Activated T-cell treated with anti-CD3 and anti-CD28 coated beads, Interleukin-2, amount 50 U/mL, for 24 hours (primary cell): ENCODE measurements around the gene ST6GALNAC5.
A peak's percentile ranks its signal among the peaks of the same experiment; 100 is the strongest.
"Not testable (repeated sequence)": the region's sequence is repeated elsewhere in the genome, so short reads cannot be mapped to it uniquely, and the experiment has no call there.

Experiments used
- DNase-seq: peaks from one replicate; pipeline ENCODE4 v3.0.0-alpha.2; 2020
- H3K27ac Mint-ChIP-seq: 2 replicates; pipeline ENCODE4 v1.8.0; 2020; ENCODE audit warnings: mild to moderate bottlenecking, mixed read lengths
- H3K27me3 Mint-ChIP-seq: 2 replicates; pipeline ENCODE4 v1.8.0; 2020; ENCODE audit warnings: mixed read lengths
- H3K36me3 Mint-ChIP-seq: 2 replicates; pipeline ENCODE4 v1.8.0; 2020; ENCODE audit warnings: low read depth, mixed read lengths
- H3K4me1 Mint-ChIP-seq: 2 replicates; pipeline ENCODE4 v1.8.0; 2020; ENCODE audit warnings: low read depth, mixed read lengths
- H3K4me3 Mint-ChIP-seq: 2 replicates; pipeline ENCODE4 v1.8.0; 2020; ENCODE audit warnings: mild to moderate bottlenecking, moderate library complexity, mixed read lengths
- H3K9me3 Mint-ChIP-seq: 2 replicates; pipeline ENCODE4 v1.8.0; 2020; ENCODE audit warnings: mixed read lengths

ST6GALNAC5 gene

DNA sequence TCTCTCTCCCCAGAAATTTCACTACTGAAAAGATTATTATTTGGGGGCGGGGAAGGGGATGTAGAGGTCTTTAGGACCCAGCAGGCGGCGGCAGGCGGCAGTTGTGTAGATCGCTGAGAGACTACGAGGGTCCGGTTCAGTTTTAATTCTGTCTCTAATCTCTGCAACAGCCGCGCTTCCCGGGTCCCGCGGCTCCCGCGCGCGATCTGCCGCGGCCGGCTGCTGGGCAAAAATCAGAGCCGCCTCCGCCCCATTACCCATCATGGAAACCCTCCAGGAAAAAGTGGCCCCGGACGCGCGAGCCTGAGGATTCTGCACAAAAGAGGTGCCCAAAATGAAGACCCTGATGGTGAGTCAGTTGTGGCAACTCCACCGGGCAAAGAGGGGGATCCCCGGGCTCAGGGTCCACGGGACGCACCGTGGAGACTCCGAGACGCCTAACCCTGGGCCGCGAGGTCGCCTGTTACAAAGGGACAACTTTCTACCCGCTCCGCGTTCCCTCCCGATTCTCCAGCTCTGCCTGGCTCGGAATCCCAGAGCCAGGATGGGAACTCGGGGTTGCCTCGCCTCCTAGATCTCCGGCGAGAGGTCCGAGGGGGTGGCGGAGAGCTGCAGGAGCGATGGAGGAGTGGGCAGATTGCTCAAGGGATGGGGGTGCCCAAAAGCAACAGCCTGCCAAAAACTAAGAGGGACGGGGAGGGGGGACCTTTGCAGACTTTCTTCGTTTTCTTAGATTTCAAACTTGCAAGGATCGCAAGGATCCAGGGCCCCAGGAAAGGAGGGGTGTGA lies at the start of gene ST6GALNAC5:
Gene ST6GALNAC5 (plus strand): TSS at position 139 of the 789 bp plus-strand sequence.
- peak within 1 kb of the TSS; percentile 74 for H3K4me3 Mint-ChIP-seq
- peaks cover 11% of the 10 kb centered on the region for H3K4me1 Mint-ChIP-seq
- H3K27ac Mint-ChIP-seq: no peak within 1 kb of the TSS
- H3K27me3 Mint-ChIP-seq: peaks cover 76% of the 10 kb centered on the region
- DNase-seq: peak; percentile 34
- no peaks in the 10 kb centered on the region for H3K9me3 Mint-ChIP-seq
- no peaks in the 10 kb centered on the region for H3K36me3 Mint-ChIP-seq

DNA sequence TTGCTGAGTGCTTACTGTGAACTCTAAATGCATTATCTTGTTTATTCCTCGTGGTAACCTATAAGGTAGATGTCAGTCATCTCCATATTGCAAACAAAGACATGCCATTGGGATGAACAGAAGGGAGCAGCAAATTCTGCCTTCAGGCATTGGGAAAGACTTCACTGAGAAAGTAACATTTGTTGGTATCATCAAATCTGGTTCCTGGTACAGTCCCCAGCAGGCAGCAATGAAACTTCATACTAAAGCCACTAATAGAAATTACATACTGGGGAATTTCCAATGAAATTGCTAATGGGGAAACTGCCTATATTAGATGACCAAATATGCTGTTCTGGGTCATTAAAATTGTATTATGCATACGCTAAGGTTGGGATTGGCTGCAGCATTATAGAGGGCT lies 47.3 kb upstream of the ST6GALNAC5 start:
- DNase-seq: no peak
- Mint-ChIP-seq H3K36me3 (no peaks in the 10 kb centered on the region), H3K27ac (no peak overlapping the region), H3K9me3 (no peaks in the 10 kb centered on the region), H3K4me3 (no peak overlapping the region), H3K4me1 (no peaks in the 10 kb centered on the region), H3K27me3 (peaks cover 16% of the 10 kb centered on the region)

DNA sequence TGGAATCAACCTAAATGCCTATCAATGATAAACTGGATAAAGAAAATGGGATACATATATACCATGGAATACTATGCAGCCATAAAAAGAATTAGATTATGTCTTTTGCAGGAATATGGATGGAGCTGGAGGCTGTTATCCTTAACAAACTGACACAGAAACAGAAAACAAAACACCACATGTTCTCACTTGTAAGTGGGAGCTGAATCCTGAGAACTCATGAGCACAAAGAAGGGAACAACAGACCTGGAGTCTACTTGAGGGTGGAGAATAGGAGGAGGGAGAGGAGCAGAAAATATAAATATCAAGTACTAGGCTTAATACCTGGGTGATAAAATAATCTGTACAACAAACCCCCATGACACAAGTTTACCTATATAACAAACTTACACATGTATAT lies 44.3 kb upstream of the ST6GALNAC5 start:
- H3K4me1 Mint-ChIP-seq, H3K36me3 Mint-ChIP-seq, H3K9me3 Mint-ChIP-seq, DNase-seq, H3K4me3 Mint-ChIP-seq, H3K27ac Mint-ChIP-seq: not testable (repeated sequence)
- peaks cover 16% of the 10 kb centered on the region for H3K27me3 Mint-ChIP-seq

DNA sequence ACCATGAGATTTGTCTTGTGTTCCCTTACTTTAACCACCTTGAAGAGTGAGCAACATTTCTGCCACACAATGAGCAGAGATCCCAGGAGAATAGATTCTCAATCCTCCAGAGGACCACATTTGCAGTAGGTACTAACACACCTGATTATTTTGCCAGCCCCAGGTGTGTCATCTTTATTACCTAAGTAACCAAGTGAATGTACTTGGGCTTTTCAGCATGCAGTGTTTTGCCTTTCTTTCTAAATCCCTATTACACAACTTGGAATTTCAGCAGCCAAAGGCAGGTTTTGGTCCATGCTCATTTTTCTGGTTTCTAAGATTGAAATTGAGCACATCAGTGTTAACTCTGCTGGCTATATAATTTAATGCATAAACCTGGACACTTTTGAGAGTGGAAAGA lies 43.2 kb upstream of the ST6GALNAC5 start:
- no peak overlapping the region for H3K4me3 Mint-ChIP-seq
- H3K9me3 Mint-ChIP-seq: no peaks in the 10 kb centered on the region
- H3K4me1 Mint-ChIP-seq: no peaks in the 10 kb centered on the region
- DNase-seq: no peak
- no peak overlapping the region for H3K27ac Mint-ChIP-seq
- H3K36me3 Mint-ChIP-seq: no peaks in the 10 kb centered on the region
- peaks cover 16% of the 10 kb centered on the region for H3K27me3 Mint-ChIP-seq

DNA sequence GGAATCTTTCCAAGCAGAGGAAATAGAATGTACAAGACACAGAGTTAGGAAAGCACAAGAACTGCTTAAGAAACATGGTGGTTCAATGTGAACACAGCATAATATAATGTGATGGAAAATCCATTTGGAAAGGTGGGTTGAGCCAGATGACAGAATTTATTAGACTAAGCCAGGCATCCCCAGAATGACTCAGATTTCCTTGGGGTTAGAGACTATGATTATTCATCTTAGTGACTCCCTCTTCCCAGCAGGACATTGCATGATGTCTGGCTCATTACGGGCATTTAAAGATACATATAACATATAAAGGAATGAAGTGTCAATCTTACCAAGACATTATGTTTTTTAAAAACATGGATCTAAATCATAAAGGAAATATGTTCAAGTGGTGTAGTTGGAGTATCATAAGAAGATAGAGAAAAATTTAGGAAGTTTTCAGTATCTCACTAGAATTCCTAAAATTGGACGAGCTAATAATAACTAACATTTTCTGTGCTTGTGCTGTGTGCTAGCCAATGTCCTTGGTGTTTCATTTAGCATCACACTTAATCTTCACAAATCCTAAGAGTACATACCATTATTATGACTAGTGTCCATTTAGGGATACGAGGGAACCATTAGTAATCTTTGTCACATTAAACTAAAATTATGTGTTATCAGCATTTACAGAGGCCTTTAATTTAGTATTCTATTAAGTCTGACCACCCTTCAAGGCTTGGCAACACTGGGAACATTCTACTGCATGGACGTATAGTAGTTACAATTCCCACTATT lies 41.0 kb upstream of the ST6GALNAC5 start:
- Mint-ChIP-seq H3K4me1 (peaks cover 5% of the 10 kb centered on the region), H3K27me3 (peaks cover 16% of the 10 kb centered on the region), H3K36me3 (no peaks in the 10 kb centered on the region), H3K27ac (no peak overlapping the region), H3K4me3 (no peak overlapping the region), H3K9me3 (no peaks in the 10 kb centered on the region)
- no peak for DNase-seq

DNA sequence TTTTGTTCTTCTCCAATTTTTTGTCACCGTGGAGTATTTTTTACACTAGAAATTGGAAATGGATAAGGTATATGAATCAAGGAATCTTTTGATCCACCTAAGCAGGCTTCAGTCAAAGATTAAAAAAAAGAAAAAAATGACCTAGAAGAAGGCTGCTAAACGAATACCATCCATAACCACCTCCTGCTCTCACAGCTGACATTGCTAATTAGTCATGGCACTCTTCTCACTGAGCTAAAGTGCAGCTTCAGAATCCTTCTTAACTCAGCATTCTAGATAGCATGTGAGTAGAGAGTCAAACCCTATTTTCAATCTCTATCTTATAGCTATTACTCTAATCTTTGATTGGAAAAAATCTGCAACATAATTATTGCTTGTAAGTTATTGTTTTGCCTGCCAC lies 40.2 kb upstream of the ST6GALNAC5 start:
- DNase-seq: no peak
- no peak overlapping the region for H3K4me3 Mint-ChIP-seq
- peaks cover 5% of the 10 kb centered on the region for H3K4me1 Mint-ChIP-seq
- H3K27ac Mint-ChIP-seq: no peak overlapping the region
- H3K27me3 Mint-ChIP-seq: peaks cover 16% of the 10 kb centered on the region
- no peaks in the 10 kb centered on the region for H3K9me3 Mint-ChIP-seq
- H3K36me3 Mint-ChIP-seq: no peaks in the 10 kb centered on the region

DNA sequence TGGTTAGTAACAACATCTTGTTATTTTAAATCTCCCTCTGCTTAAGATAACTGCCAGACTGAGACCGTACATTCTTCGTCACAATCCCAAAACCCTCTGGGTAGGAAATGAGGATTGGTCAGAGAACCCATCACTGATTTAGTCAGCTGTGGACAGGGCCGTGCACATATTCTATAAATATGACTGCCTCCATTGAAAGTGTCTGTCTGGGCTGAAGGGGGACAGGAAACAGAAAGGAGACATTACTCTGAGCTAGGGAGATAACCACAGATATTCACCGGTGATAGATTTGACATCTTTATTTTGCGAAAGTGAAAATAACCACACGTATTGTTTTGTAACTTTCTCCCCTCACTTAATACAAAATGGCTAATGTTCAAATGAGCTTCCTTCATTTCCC lies 36.9 kb upstream of the ST6GALNAC5 start:
- Mint-ChIP-seq H3K36me3 (no peaks in the 10 kb centered on the region), H3K27ac (no peak overlapping the region), H3K4me1 (peaks cover 5% of the 10 kb centered on the region), H3K4me3 (no peak overlapping the region), H3K9me3 (no peaks in the 10 kb centered on the region), H3K27me3 (no peaks in the 10 kb centered on the region)
- DNase-seq: no peak

DNA sequence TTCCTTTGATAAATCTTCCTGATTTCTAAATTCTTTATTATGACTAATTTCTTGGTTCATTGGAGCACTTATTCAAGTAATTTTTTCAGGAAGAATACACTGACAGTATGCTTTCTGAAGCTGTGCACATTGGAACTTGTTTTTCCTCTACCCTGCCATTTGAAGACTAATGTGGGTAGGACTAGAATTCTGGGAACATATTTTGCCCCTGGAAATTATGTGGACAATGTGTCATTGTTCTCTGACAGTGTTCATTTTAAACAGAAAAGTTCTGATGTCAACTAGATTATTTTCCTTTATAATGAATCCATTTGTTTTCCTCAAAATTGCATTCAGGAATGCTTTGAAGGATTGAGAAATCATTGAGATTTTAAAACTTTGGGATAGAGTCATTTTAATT lies 34.8 kb upstream of the ST6GALNAC5 start:
- Mint-ChIP-seq H3K4me3 (no peak overlapping the region), H3K4me1 (peaks cover 5% of the 10 kb centered on the region), H3K36me3 (no peaks in the 10 kb centered on the region), H3K9me3 (no peaks in the 10 kb centered on the region), H3K27ac (no peak overlapping the region), H3K27me3 (no peaks in the 10 kb centered on the region)
- DNase-seq: no peak

DNA sequence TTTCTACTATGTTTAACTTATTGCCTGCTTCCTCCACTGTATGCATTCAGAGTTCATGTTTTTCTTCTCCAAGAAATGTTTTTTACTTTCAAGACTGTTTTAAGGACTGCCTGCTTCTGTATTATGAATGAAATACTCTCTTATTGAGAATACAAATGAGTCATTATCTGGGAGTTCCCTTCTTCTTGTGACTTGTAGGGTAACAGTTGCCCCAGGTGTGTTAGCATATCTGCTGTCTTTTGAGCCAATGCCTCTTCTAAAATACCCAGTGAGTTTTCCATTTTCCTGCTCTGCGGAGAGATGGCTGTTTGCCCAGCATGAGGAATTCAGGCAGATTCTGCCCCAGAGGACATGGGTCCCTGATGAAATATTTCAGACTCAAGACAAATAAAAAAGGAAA lies 34.1 kb upstream of the ST6GALNAC5 start:
- no peaks in the 10 kb centered on the region for H3K9me3 Mint-ChIP-seq
- H3K27me3 Mint-ChIP-seq: no peaks in the 10 kb centered on the region
- H3K4me1 Mint-ChIP-seq: peaks cover 5% of the 10 kb centered on the region
- H3K4me3 Mint-ChIP-seq: no peak overlapping the region
- no peak for DNase-seq
- H3K36me3 Mint-ChIP-seq: no peaks in the 10 kb centered on the region
- no peak overlapping the region for H3K27ac Mint-ChIP-seq

DNA sequence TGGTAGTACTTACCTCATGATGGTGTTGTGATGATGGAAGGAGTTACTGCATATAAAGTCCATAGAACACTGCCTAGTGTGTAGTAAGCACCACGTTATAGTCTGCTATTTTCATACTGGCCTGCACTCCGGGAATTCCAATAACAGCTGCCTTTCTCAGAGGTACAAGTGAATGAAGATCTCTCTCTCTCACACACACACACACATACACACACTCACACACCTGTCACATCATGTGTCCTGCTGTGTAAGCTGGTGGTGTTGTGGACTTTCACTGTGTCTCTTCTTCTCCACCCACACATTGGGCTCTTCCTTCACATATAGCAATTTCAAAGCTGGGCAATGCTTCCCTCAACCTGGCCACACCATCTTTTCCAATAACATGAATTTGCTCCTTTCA lies 33.4 kb upstream of the ST6GALNAC5 start:
- Mint-ChIP-seq H3K27ac (no peak overlapping the region), H3K27me3 (no peaks in the 10 kb centered on the region), H3K36me3 (no peaks in the 10 kb centered on the region), H3K9me3 (no peaks in the 10 kb centered on the region), H3K4me3 (no peak overlapping the region), H3K4me1 (peaks cover 5% of the 10 kb centered on the region)
- DNase-seq: no peak

DNA sequence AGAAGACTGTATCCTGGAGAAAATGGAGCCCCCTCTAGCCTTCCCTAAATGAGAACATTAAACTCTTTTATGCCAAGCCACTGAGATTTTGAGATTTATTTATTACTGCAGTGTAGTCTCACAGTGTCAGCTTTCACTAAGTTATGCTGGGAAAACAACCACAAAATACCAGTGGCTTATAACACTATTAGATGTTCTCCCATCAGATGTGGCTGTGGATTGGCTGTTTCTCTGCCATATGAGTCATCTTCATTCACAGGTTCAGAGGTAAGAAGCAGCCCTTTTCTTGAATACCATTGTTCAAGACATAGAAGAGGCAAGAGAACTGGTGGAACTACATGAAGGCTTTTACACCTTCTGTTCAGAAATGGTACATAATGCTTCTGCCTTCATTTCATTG lies 32.1 kb upstream of the ST6GALNAC5 start:
- no peaks in the 10 kb centered on the region for H3K9me3 Mint-ChIP-seq
- H3K27me3 Mint-ChIP-seq: no peaks in the 10 kb centered on the region
- no peak overlapping the region for H3K4me3 Mint-ChIP-seq
- H3K4me1 Mint-ChIP-seq: peaks cover 5% of the 10 kb centered on the region
- H3K27ac Mint-ChIP-seq: no peak overlapping the region
- H3K36me3 Mint-ChIP-seq: no peaks in the 10 kb centered on the region
- no peak for DNase-seq

DNA sequence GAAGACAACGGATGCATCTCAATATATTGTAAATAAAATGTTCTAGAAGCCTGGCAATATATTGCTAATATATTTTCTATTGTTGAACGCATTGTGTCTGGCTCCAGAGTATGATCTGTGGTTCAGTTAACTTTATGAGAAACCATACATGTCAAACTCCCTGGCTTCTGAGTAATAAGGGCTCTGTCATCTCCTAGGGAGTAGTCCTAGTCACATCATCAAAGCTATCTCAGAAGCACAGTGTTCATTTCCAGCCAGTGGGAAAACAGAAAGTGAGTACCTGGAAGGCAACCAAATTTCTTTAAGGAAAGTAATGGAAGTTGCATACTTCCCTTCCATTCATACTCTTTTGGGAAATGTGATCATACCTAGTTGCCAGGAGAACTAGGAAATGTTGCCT lies 27.0 kb upstream of the ST6GALNAC5 start:
- no peak overlapping the region for H3K27ac Mint-ChIP-seq
- peaks cover 2% of the 10 kb centered on the region for H3K9me3 Mint-ChIP-seq
- H3K4me1 Mint-ChIP-seq: peaks cover 11% of the 10 kb centered on the region
- no peaks in the 10 kb centered on the region for H3K27me3 Mint-ChIP-seq
- H3K36me3 Mint-ChIP-seq: no peaks in the 10 kb centered on the region
- H3K4me3 Mint-ChIP-seq: no peak overlapping the region
- DNase-seq: no peak

DNA sequence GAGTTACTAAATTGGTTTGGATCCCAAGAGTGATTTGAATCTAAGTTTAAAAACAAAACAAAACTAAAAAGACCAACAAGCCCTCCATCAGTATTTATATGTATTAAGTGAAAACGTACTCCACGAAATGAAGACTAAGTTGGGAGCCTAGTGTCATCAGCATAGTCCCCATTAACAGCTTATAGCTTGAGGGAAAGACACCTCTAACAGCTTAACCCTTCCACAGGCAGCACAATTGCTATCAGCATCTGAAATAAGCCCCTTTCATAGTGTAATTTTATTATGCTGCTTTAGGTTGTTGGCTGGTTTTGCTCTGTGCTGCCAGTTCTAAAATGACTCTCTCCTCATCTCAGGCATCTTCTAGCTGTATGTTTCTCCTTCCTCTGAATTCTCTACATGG lies 25.8 kb upstream of the ST6GALNAC5 start:
- H3K4me3 Mint-ChIP-seq: no peak overlapping the region
- no peak for DNase-seq
- H3K4me1 Mint-ChIP-seq: peaks cover 11% of the 10 kb centered on the region
- no peaks in the 10 kb centered on the region for H3K27me3 Mint-ChIP-seq
- peaks cover 2% of the 10 kb centered on the region for H3K9me3 Mint-ChIP-seq
- H3K36me3 Mint-ChIP-seq: no peaks in the 10 kb centered on the region
- no peak overlapping the region for H3K27ac Mint-ChIP-seq

DNA sequence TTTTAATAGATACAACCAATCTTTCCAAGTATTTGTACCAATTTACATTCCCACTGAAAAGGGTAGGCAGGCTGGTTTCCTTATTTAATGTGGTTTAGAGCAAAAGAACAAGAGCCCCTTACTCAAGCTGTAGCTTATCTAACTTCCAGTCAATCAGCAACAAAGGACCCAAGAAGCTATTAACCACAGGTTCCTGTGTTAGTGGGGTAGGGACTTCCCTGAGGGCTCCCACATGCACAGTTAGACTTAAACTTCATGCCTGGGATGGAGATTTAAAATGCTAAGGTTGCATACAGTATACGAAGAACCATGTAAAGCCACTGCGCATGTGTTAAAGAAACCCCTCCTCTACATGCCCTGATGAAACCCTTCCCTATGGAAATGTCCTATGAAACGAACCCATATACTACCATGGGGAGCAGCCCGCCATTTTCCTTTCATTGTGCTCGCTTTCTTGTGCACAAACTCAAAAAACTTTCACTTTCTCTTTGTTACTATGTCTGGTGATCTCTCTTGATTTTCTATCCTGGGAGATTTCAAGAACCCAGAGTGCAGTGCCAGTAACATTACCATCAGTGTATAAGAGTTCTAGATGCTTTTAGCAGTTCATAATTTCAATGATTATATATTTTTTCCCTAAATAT lies 23.3 kb upstream of the ST6GALNAC5 start:
- Mint-ChIP-seq H3K27me3 (no peaks in the 10 kb centered on the region), H3K36me3 (no peaks in the 10 kb centered on the region), H3K9me3 (peaks cover 2% of the 10 kb centered on the region), H3K4me1 (peaks cover 11% of the 10 kb centered on the region), H3K27ac (peak overlapping the region; percentile 16), H3K4me3 (peak overlapping the region; percentile 4)
- DNase-seq: no peak

DNA sequence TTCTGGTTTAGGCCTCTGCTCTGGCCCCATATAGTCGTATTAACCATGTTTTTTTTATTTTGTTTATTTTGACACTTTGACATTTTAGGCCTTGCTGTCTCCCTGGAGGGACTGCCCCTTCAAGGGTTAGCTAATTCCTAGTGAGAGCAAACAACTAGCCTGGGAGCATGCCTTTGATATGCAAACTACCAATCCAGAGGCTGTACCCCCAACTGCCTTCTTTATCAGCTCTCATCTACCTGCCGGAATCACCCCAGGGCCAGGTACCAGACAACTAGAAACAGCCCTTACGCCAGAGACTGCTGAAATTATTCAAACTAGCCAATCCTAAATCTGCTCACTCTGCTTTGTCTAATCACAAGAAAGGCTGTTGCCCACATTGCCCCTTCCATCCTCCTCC lies 13.0 kb upstream of the ST6GALNAC5 start:
- Mint-ChIP-seq H3K36me3 (no peaks in the 10 kb centered on the region), H3K4me3 (no peak overlapping the region), H3K27ac (no peak overlapping the region), H3K9me3 (no peaks in the 10 kb centered on the region), H3K27me3 (no peaks in the 10 kb centered on the region), H3K4me1 (no peaks in the 10 kb centered on the region)
- DNase-seq: no peak
